GM23338 (cell line): ENCODE results near the gene TPSB2. TPM values are rescaled to one million over a fixed set of nuclear protein-coding genes. Genes with fewer than 3 reads are reported as not detected.
"Not testable (repeated sequence)": the region's sequence is repeated elsewhere in the genome, so short reads cannot be mapped to it uniquely, and the experiment has no call there.

ENCODE experiments used
- ATAC-seq: fragments of 200-7000 bp; cut with Tn5 transposase; 3 replicates; pipeline ENCODE4 v1.9.1; 2020
- DNase-seq: peaks from one replicate; pipeline ENCODE4 v3.0.0-alpha.2; 2015; ENCODE audit warnings: low spot score
- H2AFZ ChIP-seq: fragments of 200-600 bp; sonication (generic); 2 replicates; pipeline ENCODE4 v1.8.0; 2016; ENCODE audit warnings: antibody characterized with exemption, mild to moderate bottlenecking, moderate library complexity
- H3F3A ChIP-seq: fragments of 200-600 bp; sonication (generic); replicated peaks from 2 replicates; pipeline ENCODE4 v1.8.0; 2017; ENCODE audit warnings: antibody characterized with exemption, mixed run types, low read depth
- H3K27ac ChIP-seq: fragments of 200-600 bp; sonication (generic); 2 replicates; pipeline ENCODE4 v1.6.1; 2016; ENCODE audit warnings: low read depth
- H3K27me3 ChIP-seq: fragments of 200-600 bp; sonication (generic); 2 replicates; pipeline ENCODE4 v1.8.0; 2016; ENCODE audit warnings: mild to moderate bottlenecking, mixed run types, moderate library complexity; ENCODE audit not compliant: insufficient read depth
- H3K36me3 ChIP-seq: fragments of 200-600 bp; sonication (generic); 2 replicates; pipeline ENCODE4 v1.8.0; 2016; ENCODE audit warnings: mild to moderate bottlenecking; ENCODE audit not compliant: insufficient read depth
- H3K4me1 ChIP-seq: fragments of 200-600 bp; sonication (generic); 2 replicates; pipeline ENCODE4 v1.8.0; 2016; ENCODE audit warnings: mild to moderate bottlenecking, moderate library complexity; ENCODE audit not compliant: insufficient read depth
- H3K4me2 ChIP-seq: fragments of 200-600 bp; sonication (generic); 2 replicates; pipeline ENCODE4 v1.7.1; 2017; ENCODE audit warnings: mixed run types
- H3K4me3 ChIP-seq: fragments of 200-600 bp; sonication (generic); 2 replicates; pipeline ENCODE4 v1.6.1; 2016; ENCODE audit warnings: mixed run types
- H3K79me2 ChIP-seq: fragments of 200-600 bp; sonication (generic); replicated peaks from 2 replicates; pipeline ENCODE4 v1.8.0; 2017; ENCODE audit warnings: mild to moderate bottlenecking; ENCODE audit not compliant: insufficient read depth
- H3K9me2 ChIP-seq: fragments of 200-600 bp; sonication (generic); 2 replicates; pipeline ENCODE4 v1.8.0; 2017; ENCODE audit not compliant: insufficient read depth
- H4K20me1 ChIP-seq: fragments of 200-600 bp; sonication (generic); replicated peaks from 2 replicates; pipeline ENCODE4 v1.8.0; 2017; ENCODE audit warnings: mild to moderate bottlenecking; ENCODE audit not compliant: insufficient read depth
- H3K27ac Mint-ChIP-seq: 2 replicates; pipeline ENCODE4 v1.8.0; 2020; ENCODE audit warnings: inconsistent platforms, mild to moderate bottlenecking, moderate library complexity, mixed read lengths
- H3K27me3 Mint-ChIP-seq: 3 replicates; pipeline ENCODE4 v1.8.0; 2022; ENCODE audit warnings: low read depth, mild to moderate bottlenecking, moderate library complexity, mixed read lengths, inconsistent platforms; ENCODE audit not compliant: insufficient read depth, poor library complexity
- H3K36me3 Mint-ChIP-seq: 3 replicates; pipeline ENCODE4 v1.8.0; 2021; ENCODE audit warnings: low read depth, mild to moderate bottlenecking, inconsistent platforms, moderate library complexity, mixed read lengths
- H3K4me1 Mint-ChIP-seq: 3 replicates; pipeline ENCODE4 v1.8.0; 2020; ENCODE audit warnings: mild to moderate bottlenecking, inconsistent platforms, mixed read lengths
- H3K4me3 Mint-ChIP-seq: 3 replicates; pipeline ENCODE4 v1.8.0; 2021; ENCODE audit warnings: moderate library complexity, mild to moderate bottlenecking, inconsistent platforms, mixed read lengths
- H3K9me3 Mint-ChIP-seq: 3 replicates; pipeline ENCODE4 v1.8.0; 2020; ENCODE audit warnings: moderate library complexity, mild to moderate bottlenecking, inconsistent platforms, mixed read lengths
- polyA plus RNA-seq: library from polyadenylated mRNA; unstranded; fragments of >200 nt; fragmentation: Nextera tagmentation; extraction: Ambion mirVana; gene quantifications from 2 replicates; pipeline ENCODE4 v1.2.1, GENCODE V29; 2016
- total RNA-seq: library from RNA; depleted of rRNA; stranded (reverse); fragments of >200 nt; shearing (Covaris generic); gene quantifications from 2 replicates; pipeline ENCODE4 v1.2.3, GENCODE V29; 2014

The TPSB2 gene
- total and polyA plus RNA-seq, 2 experiments from 2014 or later: 0.23 TPM; not detected in 1

- not testable (repeated sequence) for H3K4me3 ChIP-seq, DNase-seq, H3K4me1 ChIP-seq, H3K36me3 ChIP-seq, H3F3A ChIP-seq, H3K9me3 Mint-ChIP-seq, H3K27me3 Mint-ChIP-seq, H3K4me3 Mint-ChIP-seq, H3K27me3 ChIP-seq, H2AFZ ChIP-seq, H3K4me1 Mint-ChIP-seq, H4K20me1 ChIP-seq, H3K36me3 Mint-ChIP-seq, H3K4me2 ChIP-seq, H3K27ac ChIP-seq, H3K9me2 ChIP-seq, H3K27ac Mint-ChIP-seq, H3K79me2 ChIP-seq
- ATAC-seq: peak; percentile 87
Measured at GRCh38 chr16:1232049-1232748, 2.2 kb upstream of the TPSB2 start.

GRCh38 chr16:1231301-1231700 lies 1.3 kb upstream of the TPSB2 start:
- not testable (repeated sequence) for H3K4me3 Mint-ChIP-seq, H3K4me1 Mint-ChIP-seq, ATAC-seq, H3K36me3 ChIP-seq, H3K27ac ChIP-seq, H3K4me3 ChIP-seq, DNase-seq, H4K20me1 ChIP-seq, H3K27me3 ChIP-seq, H3K79me2 ChIP-seq, H3K27me3 Mint-ChIP-seq, H3K4me2 ChIP-seq, H3K27ac Mint-ChIP-seq, H3K9me3 Mint-ChIP-seq, H3K9me2 ChIP-seq, H3K36me3 Mint-ChIP-seq, H2AFZ ChIP-seq, H3K4me1 ChIP-seq, H3F3A ChIP-seq

GRCh38 chr16:1230471-1231212 lies 658 bp upstream of the TPSB2 start:
- not testable (repeated sequence) for DNase-seq, H3K36me3 ChIP-seq, H3K27ac Mint-ChIP-seq, H3K27me3 Mint-ChIP-seq, H3K4me1 ChIP-seq, H3K9me2 ChIP-seq, ATAC-seq, H4K20me1 ChIP-seq, H2AFZ ChIP-seq, H3K4me1 Mint-ChIP-seq, H3K4me3 Mint-ChIP-seq, H3K4me3 ChIP-seq, H3K27ac ChIP-seq, H3F3A ChIP-seq, H3K4me2 ChIP-seq, H3K79me2 ChIP-seq, H3K27me3 ChIP-seq, H3K36me3 Mint-ChIP-seq, H3K9me3 Mint-ChIP-seq

GRCh38 chr16:1229476-1229875 lies 508 bp downstream of the TPSB2 start:
- not testable (repeated sequence) for H3F3A ChIP-seq, H3K4me3 Mint-ChIP-seq, H4K20me1 ChIP-seq, DNase-seq, ATAC-seq, H3K9me2 ChIP-seq, H3K79me2 ChIP-seq, H2AFZ ChIP-seq, H3K27ac Mint-ChIP-seq, H3K9me3 Mint-ChIP-seq, H3K27me3 ChIP-seq, H3K4me1 Mint-ChIP-seq, H3K4me2 ChIP-seq, H3K27ac ChIP-seq, H3K4me1 ChIP-seq, H3K4me3 ChIP-seq, H3K36me3 Mint-ChIP-seq, H3K36me3 ChIP-seq
- peaks cover 11% of the 10 kb centered on the region for H3K27me3 Mint-ChIP-seq

GRCh38 chr16:1228227-1228626 lies 1.8 kb downstream of the TPSB2 start:
- H3K4me2 ChIP-seq, H3K4me1 Mint-ChIP-seq, H3K9me2 ChIP-seq, H3K4me1 ChIP-seq, DNase-seq, H3K9me3 Mint-ChIP-seq, H3K4me3 ChIP-seq, H3F3A ChIP-seq, H3K27ac Mint-ChIP-seq, H3K4me3 Mint-ChIP-seq, H4K20me1 ChIP-seq, H3K27ac ChIP-seq, H2AFZ ChIP-seq, H3K36me3 ChIP-seq, ATAC-seq, H3K36me3 Mint-ChIP-seq, H3K27me3 ChIP-seq, H3K79me2 ChIP-seq: not testable (repeated sequence)
- peaks cover 20% of the 10 kb centered on the region for H3K27me3 Mint-ChIP-seq

GRCh38 chr16:1226692-1227091 lies 3.3 kb downstream of the TPSB2 start:
- not testable (repeated sequence) for H3K27me3 ChIP-seq, ATAC-seq, H3K79me2 ChIP-seq, H3K9me2 ChIP-seq, DNase-seq, H3F3A ChIP-seq, H3K4me1 Mint-ChIP-seq, H3K4me3 Mint-ChIP-seq, H3K27ac ChIP-seq, H3K4me1 ChIP-seq, H3K4me3 ChIP-seq, H2AFZ ChIP-seq, H3K36me3 Mint-ChIP-seq, H3K27ac Mint-ChIP-seq, H3K36me3 ChIP-seq, H3K4me2 ChIP-seq, H3K9me3 Mint-ChIP-seq, H4K20me1 ChIP-seq
- H3K27me3 Mint-ChIP-seq: peaks cover 24% of the 10 kb centered on the region
